LNCaP clone FGC (cell line): ENCODE data around the gene RGS3.

Source experiments
- DNase-seq: peaks from one replicate; pipeline ENCODE4 v3.0.0-alpha.2; 2011; ENCODE audit warnings: low read depth
- H3K4me3 ChIP-seq: 2 replicates; pipeline ENCODE4 v1.5.1; 2011; ENCODE audit warnings: mild to moderate bottlenecking, low read depth, low read length, control low read depth
- TF ChIP-seq, protein P1 (sequence below): IDR thresholded peaks from 2 replicates; pipeline ENCODE4 v1.5.1; 2012; ENCODE audit warnings: mild to moderate bottlenecking; ENCODE audit not compliant: control insufficient read depth, insufficient read depth; ENCODE audit errors: extremely low read depth

RGS3 gene

DNA sequence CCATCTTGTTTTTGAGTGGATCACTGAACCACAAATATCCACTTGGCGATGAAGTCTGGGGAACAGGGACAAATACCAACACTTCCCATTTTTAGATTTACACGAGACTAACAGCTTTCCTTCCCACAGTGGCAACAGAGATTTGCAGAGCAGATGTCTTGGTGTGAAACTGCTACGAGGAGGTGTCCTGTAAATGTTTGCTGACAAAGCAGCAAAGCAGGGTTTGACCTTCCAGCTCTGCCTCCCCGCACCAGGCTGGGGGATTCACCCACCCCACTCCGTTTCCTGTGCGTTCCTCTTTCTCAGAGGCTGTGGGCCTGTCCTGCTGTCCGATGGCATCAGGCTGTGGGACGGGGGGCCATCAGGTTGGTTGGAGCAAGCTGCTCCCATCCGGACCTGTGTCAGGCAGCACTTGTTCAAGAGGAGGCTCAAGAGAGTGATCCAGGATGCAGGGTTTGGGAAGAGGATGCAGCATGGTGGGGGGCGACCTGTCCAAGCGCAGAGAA is 693 bp upstream of the RGS3 start:
- no peak for DNase-seq
- TF ChIP-seq, protein P1, sequence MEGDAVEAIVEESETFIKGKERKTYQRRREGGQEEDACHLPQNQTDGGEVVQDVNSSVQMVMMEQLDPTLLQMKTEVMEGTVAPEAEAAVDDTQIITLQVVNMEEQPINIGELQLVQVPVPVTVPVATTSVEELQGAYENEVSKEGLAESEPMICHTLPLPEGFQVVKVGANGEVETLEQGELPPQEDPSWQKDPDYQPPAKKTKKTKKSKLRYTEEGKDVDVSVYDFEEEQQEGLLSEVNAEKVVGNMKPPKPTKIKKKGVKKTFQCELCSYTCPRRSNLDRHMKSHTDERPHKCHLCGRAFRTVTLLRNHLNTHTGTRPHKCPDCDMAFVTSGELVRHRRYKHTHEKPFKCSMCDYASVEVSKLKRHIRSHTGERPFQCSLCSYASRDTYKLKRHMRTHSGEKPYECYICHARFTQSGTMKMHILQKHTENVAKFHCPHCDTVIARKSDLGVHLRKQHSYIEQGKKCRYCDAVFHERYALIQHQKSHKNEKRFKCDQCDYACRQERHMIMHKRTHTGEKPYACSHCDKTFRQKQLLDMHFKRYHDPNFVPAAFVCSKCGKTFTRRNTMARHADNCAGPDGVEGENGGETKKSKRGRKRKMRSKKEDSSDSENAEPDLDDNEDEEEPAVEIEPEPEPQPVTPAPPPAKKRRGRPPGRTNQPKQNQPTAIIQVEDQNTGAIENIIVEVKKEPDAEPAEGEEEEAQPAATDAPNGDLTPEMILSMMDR = no peak
- H3K4me3 ChIP-seq = peak overlapping the region; percentile 80

- H3K4me3 ChIP-seq = peak overlapping the region; percentile 80
- TF ChIP-seq, protein P1 = no peak
- DNase-seq = no peak
Observed at GRCh38 chr9:113464286-113464660, 746 bp downstream of the RGS3 start.

- peak overlapping the region; percentile 80 for H3K4me3 ChIP-seq
- TF ChIP-seq, protein P1 = no peak
- DNase-seq = peak; percentile 31
Observed at GRCh38 chr9:113465599-113466140, 2.1 kb downstream of the RGS3 start.

GRCh38 chr9:113467183-113467582 is 3.7 kb downstream of the RGS3 start:
- H3K4me3 ChIP-seq = no peak overlapping the region
- DNase-seq = no peak
- TF ChIP-seq, protein P1 = no peak

- TF ChIP-seq, protein P1 = no peak
- DNase-seq = no peak
- H3K4me3 ChIP-seq = no peak overlapping the region
Observed at GRCh38 chr9:113468716-113469448, 5.4 kb downstream of the RGS3 start.

- no peak overlapping the region for H3K4me3 ChIP-seq
- DNase-seq = no peak
Observed at GRCh38 chr9:113471143-113471542, 7.6 kb downstream of the RGS3 start.

More at GRCh38 chr9:113471143-113471542, 7.6 kb downstream of the RGS3 start:
- TF ChIP-seq, protein P1 = no peak
